GM19324 (cell line): ENCODE results near the gene IL22RA2.
"Not testable (repeated sequence)": the region's sequence is repeated elsewhere in the genome, so short reads cannot be mapped to it uniquely, and the experiment has no call there.

ENCODE experiments used
- ATAC-seq: cut with Tn5 transposase; IDR thresholded peaks from one replicate; pipeline ENCODE4 v1.9.1; 2021; ENCODE audit warnings: mild to moderate bottlenecking, moderate library complexity; ENCODE audit not compliant: unreplicated experiment, low FRiP score

Gene IL22RA2

DNA sequence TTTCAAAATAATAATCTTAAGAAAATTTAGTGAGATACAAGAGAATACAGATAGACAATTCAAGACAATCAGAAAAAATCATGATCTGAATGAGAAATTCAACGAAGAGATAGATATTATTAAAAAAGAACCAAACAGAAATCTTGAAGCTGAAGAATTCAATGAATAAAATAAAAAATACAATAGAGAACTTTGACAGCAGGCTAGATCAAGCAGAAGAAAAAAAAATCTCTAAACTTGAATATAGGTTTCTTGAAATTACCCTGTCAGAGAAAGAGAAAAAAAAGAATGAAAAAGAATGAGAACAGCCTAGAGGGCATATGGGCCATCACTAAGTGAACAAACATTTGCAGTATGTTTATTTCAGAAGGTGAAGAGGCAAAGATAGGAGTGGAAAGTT lies 39.0 kb downstream of the IL22RA2 start:
- no peak for ATAC-seq

DNA sequence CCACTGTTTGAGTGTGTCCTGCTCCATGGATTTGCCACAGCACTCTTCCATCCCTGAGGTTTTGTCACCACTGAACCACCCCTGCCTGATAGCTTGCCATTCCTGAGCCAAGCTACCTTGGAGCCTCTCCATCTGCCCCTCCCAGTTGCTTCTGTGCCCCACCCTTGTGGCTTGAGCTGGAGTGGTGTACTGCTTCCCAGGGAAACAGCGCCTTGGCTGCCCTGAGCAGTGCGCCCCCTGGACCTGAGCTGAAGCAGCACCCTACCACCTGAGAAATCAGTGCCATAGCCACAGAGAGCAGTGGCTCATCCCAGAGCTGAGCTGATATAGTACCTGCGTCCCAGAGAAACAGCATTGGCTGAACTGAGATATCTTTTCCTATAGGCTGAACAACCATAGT lies 40.3 kb downstream of the IL22RA2 start:
- no peak for ATAC-seq

DNA sequence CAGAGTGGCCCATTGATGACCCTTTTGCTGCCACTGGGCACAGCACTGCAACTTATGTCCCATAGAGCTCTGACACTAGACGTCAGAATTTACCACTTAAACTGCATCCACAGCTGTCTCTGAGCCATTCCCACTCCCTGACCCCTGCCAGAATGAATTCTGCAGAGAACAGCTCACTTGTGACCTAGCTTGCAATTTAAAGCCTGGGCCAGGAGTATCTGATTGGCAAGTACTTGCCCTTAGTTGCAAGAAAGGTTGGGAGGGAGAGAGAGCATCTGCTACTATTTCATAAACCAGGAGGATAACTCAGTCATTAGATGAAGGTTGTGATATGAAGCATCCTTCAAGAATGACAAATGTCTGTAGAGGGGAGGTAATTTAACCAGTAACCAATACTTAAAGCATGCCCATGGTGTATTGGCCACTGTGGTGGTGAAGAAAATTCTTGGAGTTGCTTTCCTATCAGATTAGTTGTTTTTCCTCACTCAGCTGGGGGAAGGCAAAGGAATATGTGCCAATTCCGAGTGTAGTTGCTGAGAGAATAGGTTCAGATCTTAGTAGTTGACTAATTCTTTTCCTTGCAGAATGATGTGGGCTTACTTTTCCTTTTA lies 46.5 kb downstream of the IL22RA2 start:
- no peak for ATAC-seq

DNA sequence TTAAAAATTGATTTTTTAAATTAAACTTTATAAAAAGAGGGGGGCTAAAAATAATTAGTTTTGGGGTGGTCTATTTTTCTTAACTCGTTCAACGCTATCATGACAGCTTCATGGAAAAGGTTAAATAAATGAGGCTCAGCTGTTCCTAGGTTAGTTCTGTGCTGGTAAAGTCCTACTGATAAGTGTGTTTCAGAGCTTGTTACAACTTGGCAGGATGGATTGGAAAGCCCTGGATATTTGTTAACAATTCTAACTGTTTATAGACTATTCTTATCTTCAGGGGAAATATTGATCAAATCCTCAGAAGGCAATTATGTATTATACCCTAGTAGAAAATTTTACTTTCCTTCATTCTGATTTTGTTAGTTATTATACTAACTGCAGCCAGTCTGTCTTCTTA lies 50.4 kb downstream of the IL22RA2 start:
- no peak for ATAC-seq

DNA sequence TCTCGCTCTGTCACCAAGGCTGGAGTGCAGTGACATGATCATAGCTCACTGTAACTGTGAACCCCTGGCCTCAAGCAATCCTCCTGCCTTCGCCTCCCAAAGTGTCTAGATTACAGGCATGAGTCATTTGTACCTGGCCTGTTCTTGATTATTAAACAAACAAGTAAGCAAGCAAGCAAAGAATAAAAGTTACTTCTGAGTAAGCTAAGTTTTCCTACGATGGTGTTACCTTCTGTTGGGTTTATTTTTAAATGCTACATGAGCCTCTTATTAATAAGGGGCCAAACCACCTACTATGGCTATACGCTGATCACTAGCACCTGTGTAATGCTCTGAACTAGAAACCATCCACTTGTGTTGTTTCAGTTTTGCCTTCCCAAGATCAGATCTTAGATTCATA lies 50.8 kb downstream of the IL22RA2 start:
- ATAC-seq: no peak

DNA sequence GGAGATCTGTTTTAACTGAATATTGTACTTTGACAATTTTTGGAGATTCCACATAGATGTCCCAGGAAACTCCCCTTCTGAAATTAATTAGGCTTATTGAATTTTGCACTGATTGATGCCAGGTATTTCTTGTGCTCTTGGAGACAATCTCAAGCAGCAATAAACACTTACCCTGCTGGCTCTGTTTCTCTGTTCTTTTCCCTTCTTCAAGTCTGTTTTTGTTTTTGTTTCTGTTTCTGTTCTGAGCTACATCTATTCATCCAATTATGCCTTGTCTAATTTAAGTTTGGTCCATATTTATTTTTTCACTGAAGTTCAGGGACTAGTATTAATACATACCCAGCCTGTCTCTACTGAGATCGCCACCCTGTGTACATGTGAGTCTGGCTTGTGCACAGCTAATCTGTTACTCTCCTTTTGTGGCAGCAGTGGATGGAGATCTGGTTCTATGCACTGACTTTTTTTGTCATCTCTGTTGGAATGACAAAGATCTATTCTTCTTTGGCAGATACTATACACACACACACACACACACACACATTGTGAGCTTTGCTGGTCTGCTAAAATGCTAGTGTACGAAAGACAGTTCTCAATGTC lies 51.9 kb downstream of the IL22RA2 start:
- ATAC-seq: peak; percentile 51

DNA sequence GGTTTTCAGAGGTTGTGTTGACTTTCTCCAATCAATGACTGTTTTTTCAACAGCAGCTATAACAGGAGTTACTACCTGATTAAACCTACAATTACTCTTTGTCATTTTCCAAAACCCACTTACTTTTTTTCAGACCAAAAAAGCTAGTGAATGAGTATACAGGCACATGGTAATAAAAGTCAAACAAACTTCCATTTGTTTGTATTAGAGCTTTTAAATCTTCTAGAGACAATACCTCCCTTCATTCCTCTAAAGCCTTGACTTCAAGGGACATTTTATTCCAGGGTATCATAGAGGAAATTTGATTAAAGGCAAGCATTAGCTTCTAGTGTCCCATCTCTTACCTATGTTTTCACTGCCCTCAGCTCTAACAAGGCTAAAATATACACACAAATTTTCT lies 52.7 kb downstream of the IL22RA2 start:
- no peak for ATAC-seq

DNA sequence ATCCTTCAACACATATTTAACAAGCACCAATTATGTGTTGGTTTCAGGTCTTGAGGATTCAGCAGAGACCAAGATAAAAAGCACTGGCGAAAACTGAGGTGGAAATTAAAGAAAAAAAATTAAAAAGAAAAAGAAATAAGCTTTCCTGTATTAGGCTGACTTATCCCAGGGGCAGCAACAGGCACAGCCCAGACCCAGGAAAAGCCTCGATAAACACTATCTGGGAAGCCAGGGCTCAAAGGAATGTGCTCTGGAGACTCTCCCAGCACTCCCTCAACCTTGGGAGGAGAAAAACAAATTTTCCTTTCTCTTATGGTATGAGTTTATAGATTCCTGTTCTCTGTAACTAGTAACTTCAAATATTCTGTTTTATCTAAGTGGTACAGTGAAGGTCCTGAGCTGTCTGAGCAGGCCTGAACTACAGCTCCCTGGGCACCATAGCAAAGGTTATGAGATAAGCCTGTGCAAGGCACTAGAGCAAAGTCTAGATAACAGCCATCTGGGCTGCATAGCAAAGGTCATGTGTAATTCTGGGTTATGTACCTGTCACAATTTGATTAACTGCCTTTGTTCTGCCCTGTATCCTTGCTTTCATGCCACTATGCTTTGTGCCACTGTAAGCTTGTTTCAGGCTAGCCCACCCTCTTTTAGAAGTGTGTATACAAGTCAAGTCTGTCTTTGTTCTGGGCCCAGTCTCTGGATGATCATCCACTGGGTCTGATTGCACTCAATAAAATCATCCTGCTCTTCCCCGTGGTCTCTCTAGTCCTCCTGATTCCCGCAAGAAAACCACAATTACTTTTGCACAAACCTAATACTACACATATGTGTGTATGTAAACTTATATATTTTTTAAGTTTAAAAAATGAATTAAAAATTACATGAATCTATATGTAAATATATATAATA lies 54.0 kb downstream of the IL22RA2 start:
- no peak for ATAC-seq

DNA sequence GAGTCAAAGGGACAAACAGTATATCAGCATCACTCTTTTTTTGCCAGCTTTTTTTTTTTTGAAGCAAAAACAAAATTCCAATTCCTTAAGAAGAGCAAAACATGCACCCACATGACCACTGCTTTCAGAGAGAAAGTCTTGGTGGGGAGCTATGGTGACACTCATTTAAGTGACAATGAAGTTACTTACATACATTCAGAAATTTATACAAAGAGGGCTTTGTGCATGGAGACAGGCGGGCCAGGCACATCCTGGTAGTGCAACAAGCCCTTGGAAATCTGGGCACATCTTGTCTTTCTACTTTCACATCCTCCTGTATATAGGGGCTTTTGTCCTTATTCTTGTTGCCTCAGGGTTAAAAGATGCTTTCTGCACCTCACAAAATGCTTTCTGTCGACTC lies 55.9 kb downstream of the IL22RA2 start:
- no peak for ATAC-seq

DNA sequence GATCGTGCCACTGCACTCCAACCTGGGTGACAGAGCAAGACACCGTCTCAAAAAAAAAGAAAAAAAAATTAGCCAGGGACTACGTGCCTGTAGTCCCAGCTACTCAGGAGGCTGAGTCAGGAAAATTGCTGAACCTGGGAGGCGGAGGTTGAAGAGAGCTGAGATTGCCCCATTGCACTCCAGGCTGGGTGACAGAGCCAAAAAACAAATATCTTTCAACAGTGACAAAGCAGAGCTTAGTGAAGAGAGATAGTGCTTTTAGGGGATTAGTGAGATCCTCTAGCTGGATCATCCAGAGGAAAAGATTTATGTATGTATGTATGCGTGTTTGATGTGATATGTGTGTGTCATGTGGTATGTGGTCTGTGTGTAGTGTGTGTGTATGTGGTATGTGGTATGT lies 56.6 kb downstream of the IL22RA2 start:
- ATAC-seq: no peak

DNA sequence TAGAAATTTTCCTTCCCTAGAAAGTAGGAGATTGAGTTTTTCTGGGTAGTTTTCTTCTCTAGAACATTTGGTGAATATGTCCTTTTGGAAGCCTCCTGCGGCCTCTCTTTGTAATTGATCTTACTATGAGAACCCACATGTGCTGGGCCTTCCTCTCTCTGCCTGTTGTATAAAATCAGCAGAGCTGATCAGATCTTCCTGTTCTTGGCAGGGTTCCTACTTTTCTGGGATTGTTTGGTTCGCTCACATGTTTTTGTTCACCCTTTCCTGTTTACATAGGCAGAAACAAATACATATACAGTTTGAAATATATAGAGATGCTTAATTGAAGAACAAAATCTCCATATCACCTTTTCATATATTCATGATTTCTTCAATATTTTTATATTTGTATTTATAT lies 57.8 kb downstream of the IL22RA2 start:
- ATAC-seq: no peak

DNA sequence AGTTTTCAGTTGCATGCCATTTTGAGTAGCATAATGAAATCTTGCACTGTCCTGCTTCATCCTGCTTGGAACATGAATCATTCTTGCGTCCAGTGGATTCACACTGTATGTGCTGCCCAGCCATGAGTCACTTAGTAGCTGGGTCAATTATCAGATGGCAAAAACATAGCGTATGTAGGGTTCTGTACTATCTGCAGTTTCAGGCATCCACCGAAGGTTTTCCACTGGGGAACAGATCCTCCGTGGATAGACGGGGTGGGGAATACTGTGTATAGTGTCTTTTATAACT lies 61.4 kb downstream of the IL22RA2 start:
- no peak for ATAC-seq

DNA sequence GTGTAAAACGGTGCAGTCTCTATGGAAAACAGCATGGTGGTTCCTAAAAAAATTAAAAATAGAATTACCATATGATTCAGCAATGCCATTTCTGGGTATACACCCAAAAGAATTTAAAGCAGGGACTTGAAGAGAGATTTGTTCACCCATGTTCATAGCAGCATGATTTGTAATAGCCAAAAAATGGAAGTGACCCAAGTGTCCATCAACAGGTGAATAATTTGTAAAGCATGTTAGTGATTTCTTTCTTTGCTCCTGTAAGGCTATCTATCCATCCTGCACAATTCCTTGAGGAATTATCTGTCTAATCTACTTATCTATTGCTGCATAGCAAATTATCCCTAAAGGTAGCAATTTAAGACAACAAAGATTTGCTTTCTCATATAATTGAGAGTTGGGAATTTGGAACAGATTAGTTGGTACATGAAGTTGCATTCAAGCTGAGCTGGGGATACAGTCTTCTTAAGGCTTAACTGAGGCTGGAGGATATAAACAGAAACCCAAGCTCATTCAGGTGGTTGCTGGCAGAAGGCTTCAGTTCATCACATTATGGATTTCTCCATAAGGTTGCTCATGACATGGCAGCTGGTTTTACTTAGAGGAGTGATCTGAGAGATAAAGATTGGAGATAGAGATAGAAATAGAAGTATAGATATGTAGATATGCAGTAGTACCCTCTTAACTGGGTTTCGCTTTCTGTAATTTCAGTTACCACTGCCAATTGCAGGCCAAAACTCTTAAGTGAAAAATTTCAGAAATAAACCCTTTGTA lies 62.0 kb downstream of the IL22RA2 start:
- ATAC-seq: no peak

DNA sequence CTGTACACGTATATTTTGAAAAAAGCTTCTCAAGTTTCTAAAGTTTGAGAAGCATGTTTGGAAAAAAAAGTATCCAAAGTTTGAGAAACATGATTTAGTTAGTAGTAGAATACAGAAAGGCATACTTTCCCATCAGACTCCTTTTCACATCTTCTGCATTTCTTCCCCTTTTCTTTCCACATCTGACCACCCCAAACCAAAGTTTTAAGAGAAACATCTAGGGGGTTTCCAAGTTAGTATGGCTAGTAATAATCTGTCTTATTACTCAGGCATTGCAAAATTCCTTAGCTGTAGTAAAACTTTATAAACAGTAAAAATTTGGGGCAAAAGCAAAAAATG lies 65.7 kb downstream of the IL22RA2 start:
- no peak for ATAC-seq

DNA sequence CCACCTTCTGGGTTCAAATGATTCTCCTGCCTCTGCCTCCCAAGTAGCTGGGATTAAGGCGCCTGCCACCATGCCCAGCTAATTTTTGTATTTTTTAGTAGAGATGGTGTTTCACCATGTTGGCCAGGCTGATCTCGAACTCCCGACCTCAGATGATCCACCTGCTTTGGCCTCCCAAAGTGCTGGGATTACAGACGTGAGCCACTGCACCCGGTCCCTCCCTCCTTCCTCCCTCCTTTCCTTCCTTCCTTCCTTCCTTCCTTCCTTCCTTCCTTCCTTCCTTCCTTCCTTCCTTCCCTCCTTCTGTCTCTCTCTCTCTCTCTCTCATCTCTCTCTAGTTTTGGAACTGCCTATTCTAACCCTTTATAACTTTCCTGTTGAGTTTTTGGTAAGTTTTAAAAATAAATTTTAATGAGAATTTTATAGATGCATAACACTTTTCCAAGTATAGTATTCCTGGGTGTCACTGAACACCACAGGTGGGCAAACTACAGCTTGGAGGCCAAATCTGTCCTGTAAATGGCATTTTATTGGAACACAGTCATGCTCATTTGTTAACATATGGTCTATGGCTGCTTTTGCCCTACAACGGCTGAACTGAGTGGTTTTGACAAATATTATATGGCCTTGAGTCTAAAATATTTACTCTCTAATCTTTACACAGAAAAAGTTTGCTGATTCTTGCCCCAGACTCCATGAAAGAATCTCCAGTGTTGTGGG lies 66.2 kb downstream of the IL22RA2 start:
- not testable (repeated sequence) for ATAC-seq

DNA sequence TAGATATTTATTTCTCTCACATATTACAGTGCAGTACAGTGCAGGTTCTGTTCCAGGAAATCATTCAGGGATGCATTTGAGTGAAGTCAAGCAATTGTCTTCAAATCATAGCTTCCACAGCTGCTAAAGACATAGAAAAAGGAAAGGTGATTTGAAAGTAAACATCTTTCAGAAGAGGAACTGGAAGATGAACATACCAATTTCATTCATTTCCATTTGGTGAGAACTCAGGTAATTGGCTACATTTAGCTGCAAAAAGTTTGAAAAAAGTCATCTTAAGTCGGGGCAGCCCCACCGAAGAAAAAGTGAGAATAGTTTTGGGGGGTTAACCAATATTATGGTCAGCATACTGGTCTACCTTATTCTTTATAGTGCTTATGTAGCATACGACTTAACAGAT lies 67.3 kb downstream of the IL22RA2 start:
- ATAC-seq: no peak

DNA sequence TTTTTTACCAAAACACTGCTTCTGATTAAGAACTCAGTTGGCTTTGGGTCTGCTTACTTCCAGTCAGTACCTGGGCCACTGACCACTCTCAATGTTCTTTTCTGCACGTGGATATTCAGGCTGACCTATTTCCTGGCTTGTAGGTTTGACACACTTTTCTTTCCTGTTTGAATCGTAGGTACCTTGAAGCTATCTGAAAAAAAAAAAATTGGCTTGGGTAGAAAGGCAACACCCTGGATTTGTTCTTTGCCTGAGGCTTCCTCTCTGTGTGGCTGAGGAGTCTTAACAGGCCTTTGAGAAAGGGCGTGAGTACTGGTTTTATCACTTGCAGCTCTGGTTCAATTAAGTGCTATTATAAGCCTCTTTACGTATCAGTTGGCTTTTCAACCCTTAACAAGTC lies 68.1 kb downstream of the IL22RA2 start:
- no peak for ATAC-seq

DNA sequence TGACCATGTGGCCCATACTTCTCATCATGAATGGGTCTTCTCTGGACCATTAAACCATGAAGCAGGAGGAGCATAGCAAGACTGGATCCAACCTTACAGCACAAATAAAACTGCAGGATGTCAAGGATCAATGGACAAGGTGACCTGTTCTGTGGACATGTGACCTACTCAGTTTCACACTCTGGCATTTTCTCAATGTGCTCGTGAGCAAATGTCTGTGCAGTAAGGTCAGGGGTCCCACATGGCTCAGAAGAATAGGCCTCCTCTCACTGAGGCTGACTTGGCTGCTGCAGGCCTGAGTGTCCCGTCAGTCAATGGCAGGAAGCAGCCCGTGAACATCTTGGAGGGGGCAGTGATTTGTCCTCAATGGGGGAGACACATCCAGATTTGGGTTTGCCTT lies 68.5 kb downstream of the IL22RA2 start:
- no peak for ATAC-seq

DNA sequence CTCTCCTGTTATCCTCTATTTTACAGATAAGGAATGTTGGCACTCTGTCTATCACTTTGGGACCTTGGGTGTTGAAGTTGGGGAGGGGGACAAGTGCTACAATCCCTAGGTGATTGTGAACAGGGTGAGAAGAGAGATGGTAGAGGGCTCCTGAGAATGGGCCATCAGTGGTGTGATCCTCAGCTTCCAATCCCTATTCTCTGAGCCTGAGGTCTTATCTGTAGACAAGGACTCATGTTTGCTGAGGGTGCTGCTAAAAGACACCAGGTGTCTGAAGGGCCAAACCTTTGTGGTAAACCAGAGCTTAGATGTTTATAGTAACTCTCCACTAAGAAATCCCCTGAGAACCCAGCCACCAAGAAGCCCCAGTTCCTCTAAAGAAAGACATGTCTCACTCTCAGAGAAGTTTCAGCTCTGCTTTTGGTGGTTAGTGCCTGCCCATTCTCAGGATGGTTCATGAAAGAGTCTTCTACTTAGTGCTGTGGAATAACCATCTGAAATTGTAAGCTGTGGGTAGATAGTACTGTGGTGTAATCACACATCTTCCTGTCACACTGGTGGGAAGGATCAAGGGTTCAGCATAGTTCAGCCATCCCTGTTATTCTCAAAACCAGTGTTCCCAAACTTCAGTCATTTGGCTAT lies 70.5 kb downstream of the IL22RA2 start:
- peak; percentile 93 for ATAC-seq
